Germinal center (tissue), 1 donor: Measurements from ENCODE around the gene DUSP16.
A peak's percentile ranks its signal among the peaks of the same experiment; 100 is the strongest.
"Not testable (repeated sequence)": the region's sequence is repeated elsewhere in the genome, so short reads cannot be mapped to it uniquely, and the experiment has no call there.

Experiments
- DNase-seq: peaks from one replicate; pipeline ENCODE4 v3.0.0; 2012; ENCODE audit warnings: mixed read lengths, low spot score

DUSP16 gene

GRCh38 chr12:12583510-12584178 lies 21.0 kb upstream of the DUSP16 start:
- no peak for DNase-seq

GRCh38 chr12:12582895-12583303 lies 20.2 kb upstream of the DUSP16 start:
- DNase-seq = peak; percentile 52

GRCh38 chr12:12582193-12582881 lies 19.7 kb upstream of the DUSP16 start:
- no peak for DNase-seq

GRCh38 chr12:12580716-12581115 lies 18.1 kb upstream of the DUSP16 start:
- not testable (repeated sequence) for DNase-seq

GRCh38 chr12:12577786-12578185 lies 15.1 kb upstream of the DUSP16 start:
- no peak for DNase-seq

- DNase-seq = no peak
These were observed 10.0 kb upstream of the DUSP16 start for GRCh38 chr12:12572659-12573058.

GRCh38 chr12:12565971-12566370 lies 3.3 kb upstream of the DUSP16 start:
- not testable (repeated sequence) for DNase-seq

- no peak for DNase-seq
These were observed 2.2 kb upstream of the DUSP16 start for GRCh38 chr12:12564911-12565310.

GRCh38 chr12:12563290-12563928 lies 746 bp upstream of the DUSP16 start:
- no peak for DNase-seq

- DNase-seq = peak; percentile 42
These were observed 613 bp downstream of the DUSP16 start for GRCh38 chr12:12562016-12562483.

GRCh38 chr12:12561371-12562015 lies 1.2 kb downstream of the DUSP16 start:
- DNase-seq = peak; percentile 26

- peak; percentile 17 for DNase-seq
These were observed 1.9 kb downstream of the DUSP16 start for GRCh38 chr12:12560587-12561370.

- no peak for DNase-seq
These were observed 2.9 kb downstream of the DUSP16 start for GRCh38 chr12:12559719-12560296.

- no peak for DNase-seq
These were observed 4.4 kb downstream of the DUSP16 start for GRCh38 chr12:12558291-12558690.

- DNase-seq = no peak
These were observed 4.9 kb downstream of the DUSP16 start for GRCh38 chr12:12557733-12558132.

GRCh38 chr12:12555656-12556055 lies 7.0 kb downstream of the DUSP16 start:
- no peak for DNase-seq

GRCh38 chr12:12553208-12553785 lies 9.4 kb downstream of the DUSP16 start:
- no peak for DNase-seq

- DNase-seq = no peak
These were observed 11.5 kb downstream of the DUSP16 start for GRCh38 chr12:12551115-12551514.

GRCh38 chr12:12550277-12550676 lies 12.4 kb downstream of the DUSP16 start:
- DNase-seq = no peak

- DNase-seq = no peak
These were observed 13.2 kb downstream of the DUSP16 start for GRCh38 chr12:12549426-12549825.

GRCh38 chr12:12548713-12549112 lies 13.9 kb downstream of the DUSP16 start:
- DNase-seq = no peak
